Fibroblast of skin of abdomen (primary cell): ENCODE measurements around the gene SLC25A13.

ENCODE experiments used
- DNase-seq: peaks from one replicate; pipeline ENCODE4 v3.0.0-alpha.2; 2013

SLC25A13 gene

GRCh38 chr7:96322373-96322695 lies 436 bp upstream of the SLC25A13 start:
- no peak for DNase-seq

DNA sequence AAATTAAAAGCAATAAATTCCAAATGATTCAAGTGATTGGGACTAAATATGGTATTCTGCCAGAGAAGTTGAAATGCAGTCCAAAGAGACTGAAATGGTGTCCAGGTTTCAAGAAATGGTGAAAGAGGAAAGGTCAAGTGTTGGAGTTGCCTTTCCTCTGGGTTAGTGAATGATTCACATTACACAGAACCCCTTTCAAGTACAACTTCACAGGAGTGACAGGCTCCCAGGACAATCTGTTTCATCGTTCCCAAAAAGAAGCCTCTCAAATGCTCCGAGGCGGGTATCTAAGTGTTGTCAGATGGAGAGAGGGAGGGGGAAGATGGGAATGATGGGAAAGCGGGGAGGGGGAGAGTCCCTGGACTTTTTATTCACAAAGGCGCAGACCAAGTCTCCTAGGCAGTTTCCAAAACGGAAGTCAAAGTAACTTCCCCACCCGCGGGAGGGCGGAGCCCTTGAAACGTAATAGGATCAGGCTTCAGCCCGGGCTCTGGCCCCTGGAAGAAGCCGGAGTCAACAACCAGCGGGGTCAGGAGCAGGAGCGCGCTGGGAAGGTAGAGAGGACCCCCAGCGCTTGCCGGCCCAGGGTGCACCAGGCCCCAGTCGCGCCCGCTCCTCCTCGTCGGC lies 754 bp downstream of the SLC25A13 start:
- peak; percentile 73 for DNase-seq

- no peak for DNase-seq
Observed at GRCh38 chr7:96320442-96320841, 1.5 kb downstream of the SLC25A13 start.

DNA sequence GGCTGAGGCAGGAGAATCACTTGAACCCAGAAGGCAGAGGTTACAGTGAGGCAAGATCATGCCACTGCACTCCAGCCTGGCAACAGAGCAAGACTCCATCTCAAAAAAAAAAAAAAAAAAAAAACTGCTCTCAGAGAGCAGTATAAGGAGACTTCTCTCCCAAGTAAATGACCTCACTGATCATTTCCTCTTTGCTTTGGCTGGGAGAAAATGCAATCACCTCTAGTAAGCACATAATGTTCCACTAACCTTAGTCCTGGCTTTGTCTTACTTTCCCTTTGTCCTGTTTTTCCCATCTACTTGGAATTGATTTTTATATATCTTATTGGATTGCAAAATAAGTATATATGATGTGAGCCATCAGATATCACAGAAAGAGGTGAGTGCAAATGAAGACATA lies 2.5 kb downstream of the SLC25A13 start:
- DNase-seq = no peak

- DNase-seq = no peak
Observed at GRCh38 chr7:96316949-96317348, 4.9 kb downstream of the SLC25A13 start.

DNA sequence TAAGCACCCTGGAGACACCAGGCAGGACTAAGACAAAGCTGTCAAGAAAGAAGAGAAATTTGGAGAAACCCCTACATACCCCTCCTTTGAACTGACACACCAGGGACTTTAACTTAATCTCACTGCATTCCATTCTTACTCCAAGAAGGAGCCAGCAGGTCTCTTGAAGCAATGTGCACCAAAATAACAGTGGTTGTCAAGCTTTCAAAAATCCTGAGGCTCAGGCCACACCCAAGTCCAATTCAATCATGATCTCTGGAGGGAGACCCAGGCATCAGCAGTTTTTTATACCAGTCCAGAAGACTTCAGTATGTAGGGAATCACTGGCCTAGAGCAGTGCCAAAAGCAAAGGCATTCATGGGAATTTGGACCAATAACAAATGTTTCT lies 6.8 kb downstream of the SLC25A13 start:
- DNase-seq = no peak

GRCh38 chr7:96314402-96315124 lies 7.3 kb downstream of the SLC25A13 start:
- DNase-seq = no peak

GRCh38 chr7:96313940-96314339 lies 8.0 kb downstream of the SLC25A13 start:
- no peak for DNase-seq

DNA sequence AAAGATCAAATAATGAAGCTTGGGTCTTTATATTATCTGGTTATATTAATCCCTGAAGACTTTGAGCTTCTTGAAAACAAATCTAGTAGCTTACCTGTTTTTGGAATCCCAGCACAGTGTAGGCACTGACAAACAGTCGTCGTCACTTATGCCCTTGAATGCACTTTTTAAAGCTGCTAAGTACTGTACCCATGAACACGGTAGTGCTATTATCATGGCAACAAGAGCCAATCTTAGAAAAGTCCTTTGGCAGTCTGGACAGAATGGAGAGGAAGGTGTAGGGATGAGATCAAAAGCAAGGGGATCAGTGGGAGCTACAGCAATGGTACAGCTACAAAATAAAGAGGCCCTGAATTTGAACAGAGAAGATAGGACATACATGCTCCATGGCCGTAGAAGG lies 9.4 kb downstream of the SLC25A13 start:
- DNase-seq = no peak

- DNase-seq = no peak
Observed at GRCh38 chr7:96311967-96312366, 9.9 kb downstream of the SLC25A13 start.

DNA sequence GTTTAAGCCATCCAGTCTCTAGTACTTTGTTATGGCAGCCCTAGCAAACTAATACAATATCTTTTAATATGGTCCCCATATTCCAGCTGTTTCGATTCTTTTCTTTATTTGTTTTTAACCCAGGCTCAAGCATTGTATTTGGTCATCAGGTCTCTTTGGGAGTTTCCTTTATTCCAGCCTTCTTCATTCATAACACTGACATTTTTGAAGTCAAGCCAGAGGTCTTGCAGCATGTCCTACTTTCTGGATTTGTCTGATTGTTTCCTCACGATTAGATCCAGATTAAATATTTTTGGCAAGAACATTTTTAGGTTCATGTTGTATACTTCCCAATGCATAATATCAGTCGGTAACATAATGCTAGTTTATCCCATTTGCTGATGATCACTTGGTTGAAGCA lies 11.8 kb downstream of the SLC25A13 start:
- DNase-seq = peak; percentile 10

- no peak for DNase-seq
Observed at GRCh38 chr7:96308950-96309263, 13.0 kb downstream of the SLC25A13 start.

DNA sequence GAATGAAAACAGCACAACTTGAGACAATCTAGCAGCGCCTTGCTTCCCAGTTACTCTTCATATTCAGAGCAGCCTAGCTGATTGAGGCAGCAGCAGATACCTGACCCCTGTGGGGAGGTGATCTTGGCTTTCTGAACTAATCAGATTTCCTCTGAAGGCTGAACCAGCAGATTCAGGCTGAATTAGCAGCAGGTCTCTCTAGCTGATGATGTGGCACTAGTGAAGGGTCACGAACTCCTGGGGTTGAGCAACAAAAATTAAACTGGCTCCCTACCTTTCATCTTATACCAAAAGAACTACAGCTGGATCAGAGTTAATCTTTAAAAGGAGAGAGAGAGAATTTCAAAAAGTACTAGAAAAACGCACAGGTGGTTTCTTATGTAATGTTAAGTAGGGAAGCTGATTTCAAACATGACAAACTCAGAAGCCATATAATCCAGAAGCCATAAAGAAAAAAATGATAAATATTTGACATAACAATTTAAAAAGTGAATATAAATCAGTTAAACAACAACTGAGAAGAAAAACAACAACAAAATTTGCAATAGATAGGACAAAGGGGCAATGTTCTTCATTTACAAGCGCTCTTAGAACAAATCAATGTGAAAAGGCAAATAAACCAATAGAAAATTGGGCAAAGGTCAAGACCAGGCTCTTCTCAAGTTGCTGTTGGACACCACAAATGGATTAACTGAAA lies 13.5 kb downstream of the SLC25A13 start:
- DNase-seq = no peak

DNA sequence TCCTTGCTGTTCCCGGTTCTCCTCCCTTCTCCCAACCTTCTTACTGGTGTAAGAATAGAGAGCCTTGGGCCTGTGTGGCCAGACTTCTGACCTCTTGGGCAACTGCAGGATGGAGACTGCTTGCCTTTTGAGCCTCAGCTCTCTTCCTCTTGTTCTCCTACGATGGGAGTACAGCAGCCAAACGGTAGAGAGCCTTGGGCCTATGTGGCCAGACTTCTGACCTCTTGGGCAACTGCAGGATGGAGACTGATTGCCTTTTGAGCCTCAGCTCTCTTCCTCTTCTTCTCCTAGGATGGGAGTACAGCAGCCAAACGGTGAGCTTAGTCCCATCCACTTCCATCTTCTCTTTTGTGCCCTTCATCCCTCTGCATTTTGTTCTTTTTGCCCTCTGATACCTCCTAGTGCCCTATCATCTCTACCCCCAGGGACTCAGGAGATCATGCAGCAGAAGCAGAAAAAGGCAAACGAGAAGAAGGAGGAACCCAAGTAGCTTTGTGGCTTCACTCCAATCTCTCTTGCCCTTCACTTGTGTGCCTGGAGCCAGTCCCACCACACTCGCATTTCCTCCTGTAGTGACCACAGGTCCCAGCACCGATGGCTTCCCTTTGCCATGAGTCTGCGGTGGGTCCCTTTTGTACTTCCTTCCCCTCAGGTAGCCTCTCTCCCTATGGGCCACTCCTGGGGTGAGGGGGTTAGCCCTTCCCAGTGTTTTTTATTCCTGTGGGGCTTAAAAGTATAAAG lies 15.3 kb downstream of the SLC25A13 start:
- DNase-seq = no peak

DNA sequence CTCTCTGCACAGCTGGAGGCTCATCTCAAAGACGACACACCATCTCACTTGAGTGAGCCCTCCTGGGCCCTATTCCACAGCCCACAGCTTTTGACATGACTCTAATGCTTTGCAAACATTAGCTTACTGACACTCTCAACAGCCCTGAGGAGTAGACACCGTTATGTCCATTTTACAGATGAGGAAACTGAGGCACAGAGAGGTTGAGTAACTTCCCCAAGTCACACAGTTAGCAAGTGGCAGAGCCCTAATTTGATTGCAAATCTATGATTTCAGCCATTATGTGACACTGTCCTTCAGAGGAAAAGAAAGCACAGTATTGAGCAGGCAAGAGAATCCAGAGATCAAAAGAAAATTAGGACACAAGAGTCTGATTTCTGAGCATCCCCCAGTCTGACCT lies 16.0 kb downstream of the SLC25A13 start:
- no peak for DNase-seq

DNA sequence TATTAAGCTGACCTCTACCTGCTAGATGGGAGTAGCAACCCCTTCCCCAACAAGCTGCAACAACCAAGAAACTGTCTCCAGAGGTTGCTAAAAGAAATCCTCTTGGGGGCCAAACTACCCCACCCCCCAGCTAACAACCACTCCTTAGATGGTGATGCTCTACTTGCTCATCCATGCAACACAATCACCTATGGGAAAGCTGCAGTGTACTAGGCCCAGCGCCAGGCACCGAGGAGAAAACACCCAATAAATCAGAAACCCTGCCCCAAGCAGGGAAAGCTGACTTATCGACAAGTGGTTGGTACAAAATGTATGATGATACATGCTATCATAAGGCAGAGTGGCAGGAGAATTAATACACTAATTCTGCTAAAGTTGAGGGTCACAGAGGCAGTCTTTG lies 17.3 kb downstream of the SLC25A13 start:
- peak; percentile 51 for DNase-seq

DNA sequence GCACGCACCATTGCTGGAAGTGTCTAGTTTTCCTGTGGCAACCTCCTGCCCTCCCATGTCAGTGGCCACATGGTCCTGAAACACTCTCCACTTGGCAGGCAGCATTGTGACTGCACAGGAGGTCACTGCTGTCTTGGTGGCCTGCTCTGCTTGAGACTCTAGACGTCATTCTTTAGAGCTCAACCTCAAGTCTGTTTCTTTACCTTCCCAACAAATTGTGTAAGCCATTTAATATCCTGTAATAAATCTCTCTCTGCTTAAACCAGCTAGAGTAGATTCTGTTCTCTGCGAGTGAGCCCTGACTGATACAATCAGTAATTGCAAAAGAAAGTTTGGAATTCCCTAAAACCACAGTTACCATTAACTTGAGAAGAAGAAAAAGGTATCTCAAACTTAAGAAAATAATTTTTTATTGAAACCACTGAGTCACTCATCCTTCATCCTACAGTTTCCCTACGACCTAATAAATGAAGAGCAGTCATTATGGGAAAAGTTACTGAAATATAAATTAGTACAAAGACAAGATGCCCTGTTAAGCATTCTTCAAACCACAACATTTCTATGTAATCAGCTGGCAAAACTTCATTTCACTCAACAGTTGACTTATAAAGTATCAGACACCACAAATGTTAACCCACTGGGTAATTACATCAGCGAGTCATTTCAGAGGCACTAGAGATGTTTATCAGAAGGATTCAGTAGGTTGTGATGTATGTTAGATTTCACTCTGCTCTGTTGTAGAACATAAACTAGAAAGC lies 18.0 kb downstream of the SLC25A13 start:
- DNase-seq = peak; percentile 95

GRCh38 chr7:96303105-96303685 lies 18.7 kb downstream of the SLC25A13 start:
- DNase-seq = no peak

DNA sequence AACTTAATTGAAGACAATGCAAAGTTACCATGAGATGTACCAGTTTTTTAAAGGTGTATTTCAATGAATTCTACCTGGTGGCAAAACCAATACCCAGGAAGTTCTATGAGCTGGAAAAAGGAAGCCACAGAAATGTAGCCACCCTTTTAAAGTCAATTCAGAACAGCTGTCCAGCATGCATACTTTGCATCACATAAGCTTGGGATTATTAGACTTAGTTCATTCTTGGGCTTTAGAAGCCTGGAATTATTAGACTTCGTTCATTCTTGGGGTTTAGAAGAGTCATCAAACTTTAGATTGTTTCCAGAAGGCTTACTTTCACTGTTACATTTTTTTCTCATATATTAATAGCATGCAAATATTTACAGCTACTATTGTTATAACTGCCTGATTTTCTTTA lies 20.9 kb downstream of the SLC25A13 start:
- DNase-seq = peak; percentile 75

- peak; percentile 13 for DNase-seq
Observed at GRCh38 chr7:96300502-96300901, 21.4 kb downstream of the SLC25A13 start.

GRCh38 chr7:96299496-96299895 lies 22.4 kb downstream of the SLC25A13 start:
- DNase-seq = peak; percentile 13

- no peak for DNase-seq
Observed at GRCh38 chr7:96297876-96298275, 24.0 kb downstream of the SLC25A13 start.
